ENCODE measurements around the gene TOM1L2. TPM values are rescaled to one million over a fixed set of nuclear protein-coding genes. Genes with fewer than 3 reads are reported as not detected.

TOM1L2 gene
- total RNA-seq, 1 experiment from 2014 or later, result 34.2 TPM

GRCh38 chr17:17978481-17979424 is 6.6 kb upstream of the TOM1L2 start:
- no peaks in the 10 kb centered on the region for H3K9me3 Mint-ChIP-seq (ENCODE audit: unreplicated experiment)
- peaks cover 5% of the 10 kb centered on the region for H3K4me1 Mint-ChIP-seq (ENCODE audit: insufficient read depth, unreplicated experiment)
- no peak overlapping the region for H3K4me3 Mint-ChIP-seq (ENCODE audit: unreplicated experiment)
- intact Hi-C loops (cut with micrococcal nuclease), result no loop called here
- POLR2A ChIA-PET, result interaction anchor here (1.3 kb wide), 1 partner anchor 9 kb away, joined by 3 read pairs; no protein-coding TSS in a partner anchor
- no peaks in the 10 kb centered on the region for H3K36me3 Mint-ChIP-seq (ENCODE audit: insufficient read depth, unreplicated experiment)
- CTCF ChIA-PET, result no interaction called here
- no peaks in the 10 kb centered on the region for H3K27me3 Mint-ChIP-seq (ENCODE audit: insufficient read depth, unreplicated experiment)
- no TSS peak for BruUV-seq (replicated peaks)
- DNase-seq (ENCODE audit: unreplicated experiment), result no peak
- no peak overlapping the region for H3K27ac Mint-ChIP-seq (ENCODE audit: low read depth, unreplicated experiment)
- TF ChIP-seq, protein P1, sequence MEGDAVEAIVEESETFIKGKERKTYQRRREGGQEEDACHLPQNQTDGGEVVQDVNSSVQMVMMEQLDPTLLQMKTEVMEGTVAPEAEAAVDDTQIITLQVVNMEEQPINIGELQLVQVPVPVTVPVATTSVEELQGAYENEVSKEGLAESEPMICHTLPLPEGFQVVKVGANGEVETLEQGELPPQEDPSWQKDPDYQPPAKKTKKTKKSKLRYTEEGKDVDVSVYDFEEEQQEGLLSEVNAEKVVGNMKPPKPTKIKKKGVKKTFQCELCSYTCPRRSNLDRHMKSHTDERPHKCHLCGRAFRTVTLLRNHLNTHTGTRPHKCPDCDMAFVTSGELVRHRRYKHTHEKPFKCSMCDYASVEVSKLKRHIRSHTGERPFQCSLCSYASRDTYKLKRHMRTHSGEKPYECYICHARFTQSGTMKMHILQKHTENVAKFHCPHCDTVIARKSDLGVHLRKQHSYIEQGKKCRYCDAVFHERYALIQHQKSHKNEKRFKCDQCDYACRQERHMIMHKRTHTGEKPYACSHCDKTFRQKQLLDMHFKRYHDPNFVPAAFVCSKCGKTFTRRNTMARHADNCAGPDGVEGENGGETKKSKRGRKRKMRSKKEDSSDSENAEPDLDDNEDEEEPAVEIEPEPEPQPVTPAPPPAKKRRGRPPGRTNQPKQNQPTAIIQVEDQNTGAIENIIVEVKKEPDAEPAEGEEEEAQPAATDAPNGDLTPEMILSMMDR (IDR thresholded peaks at IDR 0.05; ENCODE audit: unreplicated experiment), result no peak

GRCh38 chr17:17976931-17977570 is 4.9 kb upstream of the TOM1L2 start:
- ChIA-PET POLR2A (interaction anchor here (0.6 kb wide), 1 partner anchor 77 kb away, joined by 4 read pairs; no protein-coding TSS in a partner anchor), CTCF (no interaction called here)
- Mint-ChIP-seq H3K4me3 (ENCODE audit: unreplicated experiment) (no peak overlapping the region), H3K27me3 (ENCODE audit: insufficient read depth, unreplicated experiment) (no peaks in the 10 kb centered on the region), H3K27ac (ENCODE audit: low read depth, unreplicated experiment) (no peak overlapping the region), H3K36me3 (ENCODE audit: insufficient read depth, unreplicated experiment) (no peaks in the 10 kb centered on the region), H3K9me3 (ENCODE audit: unreplicated experiment) (no peaks in the 10 kb centered on the region), H3K4me1 (ENCODE audit: insufficient read depth, unreplicated experiment) (no peaks in the 10 kb centered on the region)
- DNase-seq (ENCODE audit: unreplicated experiment), result no peak
- TF ChIP-seq, protein P1 (IDR thresholded peaks at IDR 0.05; ENCODE audit: unreplicated experiment), result no peak
- intact Hi-C loops (cut with micrococcal nuclease), result no loop called here
- BruUV-seq (replicated peaks), result no TSS peak

GRCh38 chr17:17975436-17975835 is 3.2 kb upstream of the TOM1L2 start:
- Mint-ChIP-seq H3K27ac (ENCODE audit: low read depth, unreplicated experiment) (no peak overlapping the region), H3K4me3 (ENCODE audit: unreplicated experiment) (no peak overlapping the region), H3K9me3 (ENCODE audit: unreplicated experiment) (no peaks in the 10 kb centered on the region), H3K4me1 (ENCODE audit: insufficient read depth, unreplicated experiment) (peaks cover 7% of the 10 kb centered on the region), H3K36me3 (ENCODE audit: insufficient read depth, unreplicated experiment) (no peaks in the 10 kb centered on the region), H3K27me3 (ENCODE audit: insufficient read depth, unreplicated experiment) (no peaks in the 10 kb centered on the region)
- ChIA-PET POLR2A (interaction anchor here (0.5 kb wide), 1 partner anchor 23 kb away, joined by 3 read pairs; no protein-coding TSS in a partner anchor), CTCF (no interaction called here)
- DNase-seq (ENCODE audit: unreplicated experiment), result no peak
- intact Hi-C loops (cut with micrococcal nuclease), result no loop called here
- TF ChIP-seq, protein P1 (IDR thresholded peaks at IDR 0.05; ENCODE audit: unreplicated experiment), result no peak
- BruUV-seq (replicated peaks), result no TSS peak

GRCh38 chr17:17972952-17973254 is 703 bp upstream of the TOM1L2 start:
- Mint-ChIP-seq H3K27ac (ENCODE audit: low read depth, unreplicated experiment) (peak overlapping the region; percentile 98), H3K27me3 (ENCODE audit: insufficient read depth, unreplicated experiment) (no peaks in the 10 kb centered on the region), H3K9me3 (ENCODE audit: unreplicated experiment) (no peaks in the 10 kb centered on the region), H3K4me1 (ENCODE audit: insufficient read depth, unreplicated experiment) (peaks cover 13% of the 10 kb centered on the region), H3K4me3 (ENCODE audit: unreplicated experiment) (peak overlapping the region; percentile 90), H3K36me3 (ENCODE audit: insufficient read depth, unreplicated experiment) (no peaks in the 10 kb centered on the region)
- no peak for DNase-seq (ENCODE audit: unreplicated experiment)
- ChIA-PET POLR2A (interaction anchor here (0.7 to 2.1 kb wide), 19 partner anchors 11 to 244 kb away, joined by 3 to 22 read pairs (median 5); partner anchors contain the start of genes ATPAF2 and SREBF1), CTCF (interaction anchor here (0.9 to 1.7 kb wide), 4 partner anchors 12 to 55 kb away, joined by 3 to 6 read pairs (median 4); no protein-coding TSS in a partner anchor)
- TF ChIP-seq, protein P1 (IDR thresholded peaks at IDR 0.05; ENCODE audit: unreplicated experiment), result no peak
- BruUV-seq (replicated peaks), result no TSS peak
- intact Hi-C loops (cut with micrococcal nuclease), result loop anchor here (1.0 to 2.0 kb wide), 5 partner anchors 18 to 82 kb away; partner anchors contain the start of genes ATPAF2 and GID4

Data from MCF 10A (cell line).